Measurements from ENCODE around the gene KCTD11.

DNA sequence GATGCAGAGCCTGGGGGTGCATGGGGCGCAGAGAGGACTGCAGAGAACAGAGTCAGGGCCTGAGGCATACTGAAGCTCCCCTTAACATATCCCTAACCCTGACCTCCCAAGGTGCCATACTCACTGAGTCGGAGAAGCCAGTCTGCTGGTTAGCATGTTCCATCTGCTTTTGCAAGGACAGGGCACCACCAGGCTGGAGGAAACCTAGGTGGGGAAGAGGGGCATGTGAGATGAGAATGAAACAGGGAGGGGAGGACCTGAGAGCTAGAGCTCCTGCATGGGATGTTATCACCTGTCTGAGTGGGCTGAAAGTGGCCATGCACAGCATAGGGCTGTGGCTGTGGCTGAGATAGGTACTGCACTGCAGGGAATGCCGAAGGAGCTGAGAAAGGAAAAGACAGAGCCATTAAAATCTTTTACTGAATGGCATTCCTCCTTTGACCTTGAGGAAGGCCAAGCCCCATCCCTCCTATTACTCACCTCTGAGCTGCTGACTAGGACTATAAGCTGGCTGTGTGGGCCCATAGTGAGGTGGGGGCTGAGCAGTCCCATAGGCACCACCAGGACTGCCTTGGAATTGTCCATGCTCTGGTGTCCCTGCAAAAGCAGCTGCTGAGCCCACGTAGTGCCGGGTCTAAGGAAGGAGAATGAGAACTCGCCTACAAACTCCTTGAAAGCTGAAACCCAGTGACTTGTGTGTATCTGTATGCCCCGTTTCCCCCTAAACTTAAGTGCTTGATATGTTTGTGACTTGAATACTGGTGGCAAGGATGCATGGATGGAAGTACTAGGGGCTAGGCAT lies 38.7 kb upstream of the KCTD11 start:
- TF ChIP-seq, protein P1, sequence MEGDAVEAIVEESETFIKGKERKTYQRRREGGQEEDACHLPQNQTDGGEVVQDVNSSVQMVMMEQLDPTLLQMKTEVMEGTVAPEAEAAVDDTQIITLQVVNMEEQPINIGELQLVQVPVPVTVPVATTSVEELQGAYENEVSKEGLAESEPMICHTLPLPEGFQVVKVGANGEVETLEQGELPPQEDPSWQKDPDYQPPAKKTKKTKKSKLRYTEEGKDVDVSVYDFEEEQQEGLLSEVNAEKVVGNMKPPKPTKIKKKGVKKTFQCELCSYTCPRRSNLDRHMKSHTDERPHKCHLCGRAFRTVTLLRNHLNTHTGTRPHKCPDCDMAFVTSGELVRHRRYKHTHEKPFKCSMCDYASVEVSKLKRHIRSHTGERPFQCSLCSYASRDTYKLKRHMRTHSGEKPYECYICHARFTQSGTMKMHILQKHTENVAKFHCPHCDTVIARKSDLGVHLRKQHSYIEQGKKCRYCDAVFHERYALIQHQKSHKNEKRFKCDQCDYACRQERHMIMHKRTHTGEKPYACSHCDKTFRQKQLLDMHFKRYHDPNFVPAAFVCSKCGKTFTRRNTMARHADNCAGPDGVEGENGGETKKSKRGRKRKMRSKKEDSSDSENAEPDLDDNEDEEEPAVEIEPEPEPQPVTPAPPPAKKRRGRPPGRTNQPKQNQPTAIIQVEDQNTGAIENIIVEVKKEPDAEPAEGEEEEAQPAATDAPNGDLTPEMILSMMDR (IDR thresholded peaks at IDR 0.05; ENCODE audit: low read length), result peak; percentile 4; the same call in 1 of the 2 replicates
- no peak for TF ChIP-seq EZH2 (IDR thresholded peaks at IDR 0.05; ENCODE audit: borderline replicate concordance, low read length)
